Esophagus muscularis mucosa (tissue), 3 donors: ENCODE data around the gene WIF1.

ENCODE experiments used
- POLR2AphosphoS5 ChIP-seq, 2 donors: sonication (generic); formaldehyde crosslinking; IDR thresholded peaks; one replicate each; pipeline ENCODE4 v1.6.1; 2017; ENCODE audit warnings: antibody characterized with exemption in 2 of 2
- TF ChIP-seq, protein P1 (sequence below), 3 experiments: fragments of 200-600 bp in 2 of 3; fragments of 450-650 bp in 1 of 3; sonication (generic) in 2 of 3; IDR thresholded peaks; one replicate each; pipeline ENCODE4 v1.5.1; 2017 to 2019; ENCODE audit warnings: antibody characterized with exemption in 3 of 3, mild to moderate bottlenecking in 2 of 3, moderate library complexity in 1 of 3

DNA sequence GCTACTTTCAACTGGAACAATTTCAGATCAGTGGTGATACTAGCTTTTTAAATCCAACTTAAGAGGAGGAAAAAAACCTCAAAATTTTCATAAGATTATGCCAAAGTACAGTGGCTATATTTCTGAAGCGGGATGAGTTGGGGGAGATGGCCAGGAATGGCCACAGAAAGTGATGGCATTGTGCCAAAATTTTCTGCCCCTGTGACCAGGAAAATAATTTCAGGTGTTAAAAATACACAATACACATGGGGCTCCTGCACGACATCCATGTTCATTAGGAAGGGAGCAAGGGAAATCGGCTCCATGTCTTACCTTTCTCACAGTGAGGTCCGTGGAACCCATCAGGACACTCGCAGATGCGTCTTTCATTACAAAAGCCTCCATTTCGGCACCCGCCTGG is 53.7 kb downstream of the WIF1 start:
- TF ChIP-seq, protein P1, sequence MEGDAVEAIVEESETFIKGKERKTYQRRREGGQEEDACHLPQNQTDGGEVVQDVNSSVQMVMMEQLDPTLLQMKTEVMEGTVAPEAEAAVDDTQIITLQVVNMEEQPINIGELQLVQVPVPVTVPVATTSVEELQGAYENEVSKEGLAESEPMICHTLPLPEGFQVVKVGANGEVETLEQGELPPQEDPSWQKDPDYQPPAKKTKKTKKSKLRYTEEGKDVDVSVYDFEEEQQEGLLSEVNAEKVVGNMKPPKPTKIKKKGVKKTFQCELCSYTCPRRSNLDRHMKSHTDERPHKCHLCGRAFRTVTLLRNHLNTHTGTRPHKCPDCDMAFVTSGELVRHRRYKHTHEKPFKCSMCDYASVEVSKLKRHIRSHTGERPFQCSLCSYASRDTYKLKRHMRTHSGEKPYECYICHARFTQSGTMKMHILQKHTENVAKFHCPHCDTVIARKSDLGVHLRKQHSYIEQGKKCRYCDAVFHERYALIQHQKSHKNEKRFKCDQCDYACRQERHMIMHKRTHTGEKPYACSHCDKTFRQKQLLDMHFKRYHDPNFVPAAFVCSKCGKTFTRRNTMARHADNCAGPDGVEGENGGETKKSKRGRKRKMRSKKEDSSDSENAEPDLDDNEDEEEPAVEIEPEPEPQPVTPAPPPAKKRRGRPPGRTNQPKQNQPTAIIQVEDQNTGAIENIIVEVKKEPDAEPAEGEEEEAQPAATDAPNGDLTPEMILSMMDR (IDR thresholded peaks at IDR 0.05), result no peak
- TF ChIP-seq POLR2AphosphoS5 (IDR thresholded peaks at IDR 0.05), result no peak
